Loucy (cell line): ENCODE data around the gene ZNRF1.

Experiments
- H2AFZ ChIP-seq: fragments of 200-600 bp; sonication (generic); 2 replicates; pipeline ENCODE4 v1.6.0; 2016; ENCODE audit warnings: antibody characterized with exemption, mild to moderate bottlenecking, low read length, moderate library complexity
- H3F3A ChIP-seq: fragments of 200-600 bp; 2 replicates; pipeline ENCODE4 v1.6.0; 2016; ENCODE audit warnings: antibody characterized with exemption, low read depth, mild to moderate bottlenecking
- H3K27me3 ChIP-seq: fragments of 200-600 bp; sonication (generic); 2 replicates; pipeline ENCODE4 v1.6.1; 2014; ENCODE audit warnings: low read length, mild to moderate bottlenecking; ENCODE audit not compliant: insufficient read depth, poor library complexity, severe bottlenecking
- H3K36me3 ChIP-seq: fragments of 200-600 bp; sonication (generic); 2 replicates; pipeline ENCODE4 v1.6.1; 2016; ENCODE audit warnings: low read length; ENCODE audit not compliant: insufficient read depth
- H3K4me1 ChIP-seq: fragments of 200-600 bp; sonication (generic); 2 replicates; pipeline ENCODE4 v1.5.1; 2014; ENCODE audit warnings: low read length, mild to moderate bottlenecking; ENCODE audit not compliant: insufficient read depth, poor library complexity, severe bottlenecking
- H3K4me2 ChIP-seq: fragments of 200-600 bp; sonication (generic); 2 replicates; pipeline ENCODE4 v1.6.0; 2014; ENCODE audit warnings: antibody characterized with exemption, low read length, low read depth, mild to moderate bottlenecking; ENCODE audit not compliant: poor library complexity, severe bottlenecking
- H3K4me3 ChIP-seq: fragments of 200-600 bp; sonication (generic); 2 replicates; pipeline ENCODE4 v1.5.1; 2014; ENCODE audit warnings: low read length, mild to moderate bottlenecking, mixed read lengths; ENCODE audit not compliant: poor library complexity, severe bottlenecking
- H3K79me2 ChIP-seq: fragments of 200-600 bp; sonication (generic); 2 replicates; pipeline ENCODE4 v1.6.1; 2014; ENCODE audit warnings: low read length; ENCODE audit not compliant: insufficient read depth
- H3K9ac ChIP-seq: fragments of 200-600 bp; sonication (generic); 2 replicates; pipeline ENCODE4 v1.6.0; 2014; ENCODE audit warnings: mild to moderate bottlenecking, low read depth, low read length, moderate library complexity; ENCODE audit not compliant: poor library complexity, severe bottlenecking
- H3K9me2 ChIP-seq: fragments of 200-600 bp; sonication (generic); replicated peaks from 2 replicates; pipeline ENCODE4 v1.6.1; 2016; ENCODE audit warnings: low read depth, low read length, mixed read lengths
- H3K9me3 ChIP-seq: fragments of 200-600 bp; sonication (generic); 2 replicates; pipeline ENCODE4 v1.6.1; 2014; ENCODE audit warnings: mild to moderate bottlenecking, antibody characterized with exemption, low read length, low read depth; ENCODE audit not compliant: insufficient read depth
- H4K20me1 ChIP-seq: fragments of 200-600 bp; sonication (generic); 2 replicates; pipeline ENCODE4 v1.6.0; 2014; ENCODE audit warnings: antibody characterized with exemption, low read length, mild to moderate bottlenecking; ENCODE audit not compliant: insufficient read depth, poor library complexity, severe bottlenecking
- CTCF ChIP-seq: fragments of 200-600 bp; sonication (generic); conservative IDR thresholded peaks from 2 replicates; pipeline ENCODE4 v1.5.1; 2014; ENCODE audit warnings: mild to moderate bottlenecking, antibody characterized with exemption, low read length
- EZH2phosphoT487 ChIP-seq: fragments of 200-600 bp; IDR thresholded peaks from 2 replicates; pipeline ENCODE4 v1.6.1; 2018; ENCODE audit warnings: antibody characterized with exemption, mild to moderate bottlenecking, moderate library complexity, borderline replicate concordance

The ZNRF1 gene

GRCh38 chr16:75038036-75038858, 39.4 kb downstream of the ZNRF1 start:
- Histone ChIP-seq H4K20me1 (peaks cover 69% of the 10 kb centered on the region), H3F3A (peaks cover 21% of the 10 kb centered on the region), H3K9me2 (no peaks in the 10 kb centered on the region), H3K4me3 (no peak overlapping the region), H2AFZ (no peak overlapping the region), H3K9me3 (no peaks in the 10 kb centered on the region), H3K4me2 (peak overlapping the region; percentile 64), H3K9ac (peak overlapping the region; percentile 34), H3K36me3 (peaks cover 32% of the 10 kb centered on the region), H3K79me2 (peaks cover 97% of the 10 kb centered on the region), H3K27me3 (no peaks in the 10 kb centered on the region), H3K4me1 (peaks cover 54% of the 10 kb centered on the region)
- TF ChIP-seq CTCF = no peak
- no peak for TF ChIP-seq EZH2phosphoT487

GRCh38 chr16:75039941-75040340, 41.1 kb downstream of the ZNRF1 start:
- Histone ChIP-seq H4K20me1 (peaks cover 58% of the 10 kb centered on the region), H3K79me2 (peaks cover 94% of the 10 kb centered on the region), H3F3A (peaks cover 38% of the 10 kb centered on the region), H3K4me3 (no peak overlapping the region), H3K9me2 (no peaks in the 10 kb centered on the region), H3K4me2 (no peak overlapping the region), H2AFZ (no peak overlapping the region), H3K4me1 (peaks cover 62% of the 10 kb centered on the region), H3K9me3 (no peaks in the 10 kb centered on the region), H3K36me3 (peaks cover 26% of the 10 kb centered on the region), H3K27me3 (no peaks in the 10 kb centered on the region), H3K9ac (no peak overlapping the region)
- TF ChIP-seq CTCF (no peak), EZH2phosphoT487 (no peak)

- Histone ChIP-seq H3F3A (peaks cover 40% of the 10 kb centered on the region), H3K9ac (peak overlapping the region; percentile 91), H3K4me3 (peak overlapping the region; percentile 64), H3K9me2 (no peaks in the 10 kb centered on the region), H3K4me2 (peak overlapping the region; percentile 85), H4K20me1 (peaks cover 52% of the 10 kb centered on the region), H3K36me3 (peaks cover 14% of the 10 kb centered on the region), H3K27me3 (no peaks in the 10 kb centered on the region), H3K9me3 (no peaks in the 10 kb centered on the region), H2AFZ (no peak overlapping the region), H3K4me1 (peaks cover 71% of the 10 kb centered on the region), H3K79me2 (peaks cover 92% of the 10 kb centered on the region)
- no peak for TF ChIP-seq CTCF
- no peak for TF ChIP-seq EZH2phosphoT487
Measured at GRCh38 chr16:75042426-75043174, 43.8 kb downstream of the ZNRF1 start.
